ENCODE data around the gene PPCS. TPM values are rescaled to one million over a fixed set of nuclear protein-coding genes. Genes with fewer than 3 reads are reported as not detected.

The PPCS gene
- total RNA-seq, 2 donors from 2014 or later, result 25.9 to 27.4 TPM

GRCh38 chr1:42504535-42505128 lies 48.3 kb downstream of the PPCS start:
- Histone ChIP-seq H3K27ac (no peak overlapping the region), H3K36me3 (replicated peaks in 1 of 2; ENCODE audit: insufficient read depth in 1 of 2, low read depth in 2 of 2) (no peaks in the 10 kb centered on the region), H3K27me3 (no peaks in the 10 kb centered on the region), H3K9me3 (peaks cover 0 to 58% (median 5%) of the 10 kb centered on the region in 3 donors), H3K4me1 (no peaks in the 10 kb centered on the region), H3K4me3 (no peak overlapping the region)
- ATAC-seq (no peak), DNase-seq (no peak)
- TF ChIP-seq CTCF (IDR thresholded peaks at IDR 0.05) (no peak), POLR2A (IDR thresholded peaks at IDR 0.05) (no peak)
- intact Hi-C loops (cut with DNase I), result loop anchor here (10.0 kb wide), 1 partner anchor 110 kb away; no protein-coding TSS in a partner anchor
- 93 to 98% methylated on average over 2 of the region's 2 CpGs for WGBS, 2 donors

- Histone ChIP-seq H3K27me3 (no peaks in the 10 kb centered on the region), H3K36me3 (replicated peaks in 1 of 2; ENCODE audit: insufficient read depth in 1 of 2, low read depth in 2 of 2) (no peaks in the 10 kb centered on the region), H3K4me1 (no peaks in the 10 kb centered on the region), H3K27ac (no peak overlapping the region), H3K9me3 (peaks cover 0 to 67% (median 5%) of the 10 kb centered on the region in 3 donors), H3K4me3 (no peak overlapping the region)
- WGBS, 2 donors, result 91 to 95% methylated on average over 1 of the region's 1 CpG
- DNase-seq (no peak), ATAC-seq (no peak)
- TF ChIP-seq CTCF (IDR thresholded peaks at IDR 0.05) (no peak), POLR2A (IDR thresholded peaks at IDR 0.05) (no peak)
- intact Hi-C loops (cut with DNase I), result loop anchor here (10.0 kb wide), 1 partner anchor 108 kb away; no protein-coding TSS in a partner anchor
These were observed 50.2 kb downstream of the PPCS start for GRCh38 chr1:42506576-42506975.

Small RNA genes within 50 kb of the gene (small RNA-seq; reads per million reads assigned to genes)
- not detected for gene TMSB4XP1

Other genes starting within 250 kb of the PPCS start
- 10 to 100 TPM; 25.2 to 50.4 TPM for gene FOXJ3, start 121.3 kb upstream of the PPCS start, total RNA-seq
- gene RIMKLA, start 75.8 kb upstream of the PPCS start, total RNA-seq, result 1 to 10 TPM in 1 of 2 donors, under 1 TPM in 1; 0.99 to 1.6 TPM
- gene ZMYND12, start 521 bp upstream of the PPCS start, total RNA-seq, result 1 to 10 TPM; 1.0 to 1.3 TPM
- gene CCDC30, start 6.7 kb downstream of the PPCS start, total RNA-seq, result 1 to 10 TPM; 2.3 to 8.9 TPM
- 1 to 10 TPM; 4.6 to 7.8 TPM for gene PPIH, start 201.9 kb downstream of the PPCS start, total RNA-seq
- 100 to 1,000 TPM; 131 to 170 TPM for gene YBX1, start 225.9 kb downstream of the PPCS start, total RNA-seq